Hepatocyte (in vitro differentiated cells): ENCODE results near the gene TMPRSS4.

Experiments used
- CTCF ChIP-seq: fragments of 200-600 bp; sonication (generic); IDR thresholded peaks from 2 replicates; pipeline ENCODE4 v1.5.1; 2016; ENCODE audit warnings: antibody characterized with exemption, mild to moderate bottlenecking; ENCODE audit not compliant: poor library complexity
- EZH2 ChIP-seq: fragments of 200-600 bp; sonication (generic); IDR thresholded peaks from 2 replicates; pipeline ENCODE4 v1.6.1; 2016; ENCODE audit warnings: antibody characterized with exemption, mild to moderate bottlenecking, borderline replicate concordance
- EZH2phosphoT487 ChIP-seq: fragments of 200-600 bp; sonication (generic); IDR thresholded peaks from one replicate; pipeline ENCODE4 v1.6.1; 2018; ENCODE audit warnings: antibody characterized with exemption, mild to moderate bottlenecking, low read depth, moderate library complexity; ENCODE audit not compliant: unreplicated experiment, severe bottlenecking

DNA sequence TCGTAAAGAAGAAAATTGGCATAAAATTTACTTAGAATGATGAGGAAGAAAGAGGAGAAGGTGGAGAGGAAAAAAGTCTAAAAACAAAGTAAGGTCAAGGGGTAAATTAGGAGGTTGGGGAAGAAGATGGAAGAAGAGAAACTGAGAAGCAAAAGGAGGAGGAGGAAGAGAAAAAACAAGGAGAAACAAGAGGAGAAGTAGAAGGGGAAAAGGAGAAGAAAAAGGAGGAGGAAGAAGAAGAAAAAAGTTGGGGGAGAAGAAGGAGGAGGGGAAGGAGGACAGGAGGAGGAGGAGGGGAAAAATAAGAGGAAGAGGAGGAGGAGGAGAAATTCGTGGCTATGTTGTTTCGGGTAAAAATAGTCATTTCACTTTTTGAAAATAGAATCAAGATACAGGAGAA lies 48.3 kb upstream of the TMPRSS4 start:
- TF ChIP-seq CTCF = no peak
- no peak for TF ChIP-seq EZH2
- no peak for TF ChIP-seq EZH2phosphoT487
